ENCODE results near the gene AGFG1.
"Not testable (repeated sequence)": the region's sequence is repeated elsewhere in the genome, so short reads cannot be mapped to it uniquely, and the experiment has no call there.

AGFG1 gene

GRCh38 chr2:227503433-227504406 lies 31.8 kb downstream of the AGFG1 start:
- no peak for DNase-seq

- no peak for DNase-seq
Measured at GRCh38 chr2:227504700-227505099, 32.7 kb downstream of the AGFG1 start.

GRCh38 chr2:227506456-227506855 lies 34.5 kb downstream of the AGFG1 start:
- DNase-seq, result no peak

- no peak for DNase-seq
Measured at GRCh38 chr2:227507963-227508362, 36.0 kb downstream of the AGFG1 start.

- no peak for DNase-seq
Measured at GRCh38 chr2:227509076-227509475, 37.1 kb downstream of the AGFG1 start.

GRCh38 chr2:227509824-227510619 lies 38.1 kb downstream of the AGFG1 start:
- no peak for DNase-seq

- no peak for DNase-seq
Measured at GRCh38 chr2:227510620-227510958, 38.6 kb downstream of the AGFG1 start.

- no peak for DNase-seq
Measured at GRCh38 chr2:227511239-227511930, 39.4 kb downstream of the AGFG1 start.

- no peak for DNase-seq
Measured at GRCh38 chr2:227511955-227512354, 40.0 kb downstream of the AGFG1 start.

- DNase-seq, result no peak
Measured at GRCh38 chr2:227513113-227513512, 41.2 kb downstream of the AGFG1 start.

- no peak for DNase-seq
Measured at GRCh38 chr2:227515742-227516141, 43.8 kb downstream of the AGFG1 start.

- no peak for DNase-seq
Measured at GRCh38 chr2:227517724-227518123, 45.8 kb downstream of the AGFG1 start.

- DNase-seq, result not testable (repeated sequence)
Measured at GRCh38 chr2:227518278-227518865, 46.4 kb downstream of the AGFG1 start.

- DNase-seq, result not testable (repeated sequence)
Measured at GRCh38 chr2:227521178-227521577, 49.2 kb downstream of the AGFG1 start.

- DNase-seq, result no peak
Measured at GRCh38 chr2:227524665-227525064, 52.7 kb downstream of the AGFG1 start.

- no peak for DNase-seq
Measured at GRCh38 chr2:227527351-227527750, 55.4 kb downstream of the AGFG1 start.

GRCh38 chr2:227528803-227529202 lies 56.8 kb downstream of the AGFG1 start:
- DNase-seq, result no peak

GRCh38 chr2:227529871-227530270 lies 57.9 kb downstream of the AGFG1 start:
- no peak for DNase-seq

- no peak for DNase-seq
Measured at GRCh38 chr2:227534714-227535113, 62.8 kb downstream of the AGFG1 start.

GRCh38 chr2:227536445-227536844 lies 64.5 kb downstream of the AGFG1 start:
- DNase-seq, result no peak

GRCh38 chr2:227539465-227539956 lies 67.6 kb downstream of the AGFG1 start:
- DNase-seq, result no peak

- DNase-seq, result not testable (repeated sequence)
Measured at GRCh38 chr2:227540352-227540751, 68.4 kb downstream of the AGFG1 start.

- no peak for DNase-seq
Measured at GRCh38 chr2:227545990-227546389, 74.0 kb downstream of the AGFG1 start.
